ENCODE measurements around the gene CD99.
A peak's percentile ranks its signal among the peaks of the same experiment; 100 is the strongest.

Gene CD99

GRCh38 chrX:2676794-2677675 is 14.1 kb upstream of the CD99 start:
- no peak for DNase-seq

GRCh38 chrX:2677764-2678163 is 13.3 kb upstream of the CD99 start:
- DNase-seq, result peak; percentile 62 to 71 (median 63)

- no peak for DNase-seq
These were observed 12.5 kb upstream of the CD99 start for GRCh38 chrX:2678583-2678982.

GRCh38 chrX:2679534-2680485 is 11.3 kb upstream of the CD99 start:
- DNase-seq, result no peak

- no peak for DNase-seq
These were observed 10.4 kb upstream of the CD99 start for GRCh38 chrX:2680486-2681348.

- DNase-seq, result no peak
These were observed 8.4 kb upstream of the CD99 start for GRCh38 chrX:2682565-2683177.

- no peak for DNase-seq
These were observed 6.8 kb upstream of the CD99 start for GRCh38 chrX:2684256-2684655.

- DNase-seq, result no peak
These were observed 5.2 kb upstream of the CD99 start for GRCh38 chrX:2685886-2686285.

- DNase-seq, result no peak
These were observed 1.1 kb upstream of the CD99 start for GRCh38 chrX:2689773-2690666.

- DNase-seq, result peak; percentile 52 to 72 (median 58)
These were observed 587 bp downstream of the CD99 start for GRCh38 chrX:2691543-2692220.

GRCh38 chrX:2692221-2693112 is 1.4 kb downstream of the CD99 start:
- peak; percentile 71 to 75 (median 72) for DNase-seq

GRCh38 chrX:2693113-2694002 is 2.3 kb downstream of the CD99 start:
- peak in 1 of 3 donors; percentile 16 for DNase-seq

- DNase-seq, result no peak
These were observed 3.8 kb downstream of the CD99 start for GRCh38 chrX:2694914-2695267.

- peak; percentile 85 to 95 (median 93) for DNase-seq
These were observed 5.7 kb downstream of the CD99 start for GRCh38 chrX:2696698-2697215.

- DNase-seq, result no peak
These were observed 6.2 kb downstream of the CD99 start for GRCh38 chrX:2697306-2697705.

- no peak for DNase-seq
These were observed 6.7 kb downstream of the CD99 start for GRCh38 chrX:2697741-2698299.

GRCh38 chrX:2698604-2699003 is 7.5 kb downstream of the CD99 start:
- DNase-seq, result no peak

GRCh38 chrX:2699959-2700358 is 8.9 kb downstream of the CD99 start:
- DNase-seq, result no peak
